ENCODE results near the gene SPRY1. TPM values are rescaled to one million over a fixed set of nuclear protein-coding genes. Genes with fewer than 3 reads are reported as not detected.

SPRY1 gene
- total RNA-seq, 2 experiments from 2014 or later = 137 to 144 TPM

GRCh38 chr4:123386609-123387008 lies 10.0 kb upstream of the SPRY1 start:
- intact Hi-C loops (cut with micrococcal nuclease) = no loop called here
- no peak overlapping the region for H3K4me3 Mint-ChIP-seq
- CTCF ChIA-PET = no interaction called here
- no peak for TF ChIP-seq CTCF (IDR thresholded peaks at IDR 0.05)
- no peaks in the 10 kb centered on the region for H3K9me3 Mint-ChIP-seq
- H3K4me1 Mint-ChIP-seq (ENCODE audit: low read depth) = peaks cover 1% of the 10 kb centered on the region
- no peaks in the 10 kb centered on the region for H3K36me3 Mint-ChIP-seq (ENCODE audit: low read depth)
- H3K27ac Mint-ChIP-seq = no peak overlapping the region
- H3K27me3 Mint-ChIP-seq = peaks cover 2% of the 10 kb centered on the region
- DNase-seq = no peak
- POLR2A ChIA-PET = no interaction called here
- no peak for ATAC-seq

GRCh38 chr4:123390846-123391456 lies 5.6 kb upstream of the SPRY1 start:
- peaks cover 2% of the 10 kb centered on the region for H3K27me3 Mint-ChIP-seq
- H3K4me1 Mint-ChIP-seq (ENCODE audit: low read depth) = peaks cover 11% of the 10 kb centered on the region
- intact Hi-C loops (cut with micrococcal nuclease) = loop anchor here (10.0 kb wide), 1 partner anchor 286 kb away; no protein-coding TSS in a partner anchor
- ATAC-seq (peak; percentile 61), DNase-seq (no peak)
- no peaks in the 10 kb centered on the region for H3K9me3 Mint-ChIP-seq
- no peak overlapping the region for H3K27ac Mint-ChIP-seq
- ChIA-PET CTCF (interaction anchor here (0.8 to 1.6 kb wide), 5 partner anchors 105 to 268 kb away, joined by 3 to 10 read pairs (median 3); no protein-coding TSS in a partner anchor), POLR2A (interaction anchor here (0.9 kb wide), 1 partner anchor 72 kb away, joined by 3 read pairs; no protein-coding TSS in a partner anchor)
- TF ChIP-seq CTCF (IDR thresholded peaks at IDR 0.05) = peak; percentile 78
- H3K36me3 Mint-ChIP-seq (ENCODE audit: low read depth) = no peaks in the 10 kb centered on the region
- H3K4me3 Mint-ChIP-seq = no peak overlapping the region

GRCh38 chr4:123393721-123394120 lies 2.9 kb upstream of the SPRY1 start:
- POLR2A ChIA-PET = no interaction called here
- no peak overlapping the region for H3K27ac Mint-ChIP-seq
- DNase-seq (no peak), ATAC-seq (no peak)
- CTCF ChIA-PET = interaction anchor here (0.7 to 1.8 kb wide), 5 partner anchors 136 to 291 kb away, joined by 3 to 9 read pairs (median 4); no protein-coding TSS in a partner anchor
- no peak overlapping the region for H3K4me3 Mint-ChIP-seq
- intact Hi-C loops (cut with micrococcal nuclease) = loop anchor here (10.0 kb wide), 1 partner anchor 289 kb away; no protein-coding TSS in a partner anchor
- peaks cover 15% of the 10 kb centered on the region for H3K4me1 Mint-ChIP-seq (ENCODE audit: low read depth)
- H3K9me3 Mint-ChIP-seq = no peaks in the 10 kb centered on the region
- H3K36me3 Mint-ChIP-seq (ENCODE audit: low read depth) = peaks cover 13% of the 10 kb centered on the region
- TF ChIP-seq CTCF (IDR thresholded peaks at IDR 0.05) = no peak
- peaks cover 2% of the 10 kb centered on the region for H3K27me3 Mint-ChIP-seq

GRCh38 chr4:123397144-123398065 lies 810 bp downstream of the SPRY1 start:
- Mint-ChIP-seq H3K27ac (peak overlapping the region; percentile 94), H3K4me1 (ENCODE audit: low read depth) (peaks cover 25% of the 10 kb centered on the region), H3K27me3 (no peaks in the 10 kb centered on the region), H3K9me3 (no peaks in the 10 kb centered on the region), H3K36me3 (ENCODE audit: low read depth) (peaks cover 49% of the 10 kb centered on the region), H3K4me3 (peak overlapping the region; percentile 86)
- peak; percentile 76 for DNase-seq
- TF ChIP-seq CTCF (IDR thresholded peaks at IDR 0.05) = no peak
- intact Hi-C loops (cut with micrococcal nuclease) = loop anchor here (2.0 to 10.0 kb wide), 5 partner anchors 15 to 293 kb away; no protein-coding TSS in a partner anchor
- POLR2A ChIA-PET = interaction anchor here (0.6 to 5.7 kb wide), 15 partner anchors 9 to 275 kb away, joined by 3 to 56 read pairs (median 4); no protein-coding TSS in a partner anchor
- CTCF ChIA-PET = interaction anchor here (0.8 to 6.7 kb wide), 10 partner anchors 8 to 298 kb away, joined by 3 to 42 read pairs (median 4); no protein-coding TSS in a partner anchor
- peak; percentile 18 for ATAC-seq
